Progenitor cell of endocrine pancreas (in vitro differentiated cells): Measurements from ENCODE around the gene OSBPL3. TPM values are rescaled to one million over a fixed set of nuclear protein-coding genes. Genes with fewer than 3 reads are reported as not detected.

ENCODE experiments used
- DNase-seq: peaks from one replicate; pipeline ENCODE4 v3.0.0; 2021; ENCODE audit warnings: low spot score; ENCODE audit not compliant: unreplicated experiment
- H3K27ac Mint-ChIP-seq: 2 replicates; pipeline ENCODE4 v1.8.0; 2021; ENCODE audit warnings: mild to moderate bottlenecking, moderate library complexity, mixed read lengths
- H3K27me3 Mint-ChIP-seq: 2 replicates; pipeline ENCODE4 v1.8.0; 2021; ENCODE audit warnings: mixed read lengths
- H3K36me3 Mint-ChIP-seq: 2 replicates; pipeline ENCODE4 v1.8.0; 2022; ENCODE audit warnings: mixed read lengths; ENCODE audit not compliant: insufficient read depth
- H3K4me1 Mint-ChIP-seq: 2 replicates; pipeline ENCODE4 v1.8.0; 2021; ENCODE audit warnings: low read depth, mixed read lengths
- H3K4me3 Mint-ChIP-seq: 2 replicates; pipeline ENCODE4 v1.8.0; 2021; ENCODE audit warnings: low read depth, mild to moderate bottlenecking, moderate library complexity, mixed read lengths
- H3K9me3 Mint-ChIP-seq: 2 replicates; pipeline ENCODE4 v1.8.0; 2021; ENCODE audit warnings: low read depth, mixed read lengths
- CTCF ChIP-seq: fragments of 200-600 bp; sonication (generic); IDR thresholded peaks from one replicate; pipeline ENCODE4 v1.5.0; 2021; ENCODE audit warnings: antibody characterized with exemption, mild to moderate bottlenecking; ENCODE audit not compliant: unreplicated experiment
- total RNA-seq: library from RNA; stranded (reverse); gene quantifications from 2 replicates; pipeline ENCODE4 v1.2.1, GENCODE V29; 2021

OSBPL3 gene
- total RNA-seq, 1 donor from 2014 or later = 11.6 TPM

GRCh38 chr7:24898691-24899090, 81.3 kb downstream of the OSBPL3 start:
- TF ChIP-seq CTCF = no peak
- no peaks in the 10 kb centered on the region for H3K36me3 Mint-ChIP-seq
- no peaks in the 10 kb centered on the region for H3K9me3 Mint-ChIP-seq
- no peak for DNase-seq
- H3K4me3 Mint-ChIP-seq = no peak overlapping the region
- no peak overlapping the region for H3K27ac Mint-ChIP-seq
- no peaks in the 10 kb centered on the region for H3K27me3 Mint-ChIP-seq
- peaks cover 6% of the 10 kb centered on the region for H3K4me1 Mint-ChIP-seq

GRCh38 chr7:24896031-24896501, 83.9 kb downstream of the OSBPL3 start:
- Mint-ChIP-seq H3K27ac (no peak overlapping the region), H3K27me3 (no peaks in the 10 kb centered on the region), H3K4me3 (no peak overlapping the region), H3K9me3 (no peaks in the 10 kb centered on the region), H3K36me3 (no peaks in the 10 kb centered on the region), H3K4me1 (peaks cover 6% of the 10 kb centered on the region)
- no peak for DNase-seq
- TF ChIP-seq CTCF = no peak

GRCh38 chr7:24894429-24895221, 85.4 kb downstream of the OSBPL3 start:
- no peaks in the 10 kb centered on the region for H3K27me3 Mint-ChIP-seq
- no peak for DNase-seq
- no peak overlapping the region for H3K4me3 Mint-ChIP-seq
- H3K4me1 Mint-ChIP-seq = peaks cover 6% of the 10 kb centered on the region
- no peaks in the 10 kb centered on the region for H3K9me3 Mint-ChIP-seq
- no peaks in the 10 kb centered on the region for H3K36me3 Mint-ChIP-seq
- H3K27ac Mint-ChIP-seq = no peak overlapping the region
- peak; percentile 36 for TF ChIP-seq CTCF

- H3K4me1 Mint-ChIP-seq = peaks cover 6% of the 10 kb centered on the region
- no peaks in the 10 kb centered on the region for H3K36me3 Mint-ChIP-seq
- no peak overlapping the region for H3K4me3 Mint-ChIP-seq
- no peaks in the 10 kb centered on the region for H3K27me3 Mint-ChIP-seq
- DNase-seq = no peak
- H3K9me3 Mint-ChIP-seq = no peaks in the 10 kb centered on the region
- no peak for TF ChIP-seq CTCF
- no peak overlapping the region for H3K27ac Mint-ChIP-seq
Measured at GRCh38 chr7:24891311-24891735, 88.7 kb downstream of the OSBPL3 start.

- no peaks in the 10 kb centered on the region for H3K27me3 Mint-ChIP-seq
- H3K4me1 Mint-ChIP-seq = peaks cover 4% of the 10 kb centered on the region
- no peak overlapping the region for H3K4me3 Mint-ChIP-seq
- no peak for DNase-seq
- TF ChIP-seq CTCF = no peak
- no peaks in the 10 kb centered on the region for H3K36me3 Mint-ChIP-seq
- H3K9me3 Mint-ChIP-seq = no peaks in the 10 kb centered on the region
- H3K27ac Mint-ChIP-seq = no peak overlapping the region
Measured at GRCh38 chr7:24889611-24890010, 90.4 kb downstream of the OSBPL3 start.
